ENCODE results near the gene ASPHD1. TPM values are rescaled to one million over a fixed set of nuclear protein-coding genes. Genes with fewer than 3 reads are reported as not detected.

Gene ASPHD1
- polyA plus RNA-seq, 1 of the 3 experiments (the other 2 are of a cell fraction): 35.1 TPM

DNA sequence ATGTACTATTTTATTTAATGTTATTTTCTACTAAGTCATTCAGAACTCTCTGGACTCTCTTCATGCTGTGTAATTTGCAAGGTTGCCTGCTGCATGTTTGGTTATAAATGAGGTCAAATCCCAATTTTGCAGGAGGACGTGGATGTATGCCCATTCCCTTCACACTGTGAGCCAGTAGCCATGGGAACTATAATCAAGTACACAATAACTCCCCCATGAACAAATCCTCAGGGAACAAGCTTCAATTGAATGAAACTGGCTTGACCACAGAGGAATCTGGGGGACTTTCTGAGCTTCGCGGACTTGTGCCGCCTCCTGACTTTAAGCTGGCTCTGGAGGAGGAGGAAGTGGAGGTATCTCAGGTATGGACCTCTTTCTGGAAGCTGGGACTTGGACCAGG, 40.4 kb downstream of the ASPHD1 start:
- H3K4me2 ChIP-seq: no peak overlapping the region
- ChIA-PET POLR2A (no interaction called here), CTCF (interaction anchor here (1.2 kb wide), 1 partner anchor 171 kb away, joined by 3 read pairs; no protein-coding TSS in a partner anchor)
- H3K9me2 ChIP-seq: no peaks in the 10 kb centered on the region
- DNase-seq: no peak
- H2AFZ ChIP-seq (ENCODE audit: low read depth): no peak overlapping the region
- H3K27me3 ChIP-seq (ENCODE audit: insufficient read depth): no peaks in the 10 kb centered on the region
- H3K9ac ChIP-seq: no peak overlapping the region
- no peak overlapping the region for H3K27ac ChIP-seq (ENCODE audit: low read depth in 2 of 2, low read length in 1 of 2)
- TF ChIP-seq MAX (IDR thresholded peaks at IDR 0.05; ENCODE audit: low read depth): no peak
- no peak for TF ChIP-seq YY1 (IDR thresholded peaks at IDR 0.05; ENCODE audit: low read depth)
- TF ChIP-seq, protein P1, sequence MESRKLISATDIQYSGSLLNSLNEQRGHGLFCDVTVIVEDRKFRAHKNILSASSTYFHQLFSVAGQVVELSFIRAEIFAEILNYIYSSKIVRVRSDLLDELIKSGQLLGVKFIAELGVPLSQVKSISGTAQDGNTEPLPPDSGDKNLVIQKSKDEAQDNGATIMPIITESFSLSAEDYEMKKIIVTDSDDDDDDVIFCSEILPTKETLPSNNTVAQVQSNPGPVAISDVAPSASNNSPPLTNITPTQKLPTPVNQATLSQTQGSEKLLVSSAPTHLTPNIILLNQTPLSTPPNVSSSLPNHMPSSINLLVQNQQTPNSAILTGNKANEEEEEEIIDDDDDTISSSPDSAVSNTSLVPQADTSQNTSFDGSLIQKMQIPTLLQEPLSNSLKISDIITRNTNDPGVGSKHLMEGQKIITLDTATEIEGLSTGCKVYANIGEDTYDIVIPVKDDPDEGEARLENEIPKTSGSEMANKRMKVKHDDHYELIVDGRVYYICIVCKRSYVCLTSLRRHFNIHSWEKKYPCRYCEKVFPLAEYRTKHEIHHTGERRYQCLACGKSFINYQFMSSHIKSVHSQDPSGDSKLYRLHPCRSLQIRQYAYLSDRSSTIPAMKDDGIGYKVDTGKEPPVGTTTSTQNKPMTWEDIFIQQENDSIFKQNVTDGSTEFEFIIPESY (IDR thresholded peaks at IDR 0.05; ENCODE audit: borderline replicate concordance, low read depth): no peak
- no peak for TF ChIP-seq TAF1 (IDR thresholded peaks at IDR 0.05; ENCODE audit: borderline replicate concordance, low read depth, low read length)
- H3K36me3 ChIP-seq (replicated peaks in 1 of 2; ENCODE audit: control insufficient read depth in 1 of 2, insufficient read depth in 2 of 2, low read length in 1 of 2): no peaks in the 10 kb centered on the region
- no peak overlapping the region for H3K4me3 ChIP-seq (ENCODE audit: low read depth in 2 of 2, low read length in 1 of 2)
- 86% methylated on average over 4 of the region's 4 CpGs for WGBS (ENCODE audit: low lambda C conversion rate)
- peaks cover 19% of the 10 kb centered on the region for H3F3A ChIP-seq (replicated peaks; ENCODE audit: insufficient read depth)
- no peaks in the 10 kb centered on the region for H3K9me3 ChIP-seq
- H4K20me1 ChIP-seq (ENCODE audit: insufficient read depth): no peaks in the 10 kb centered on the region
- peaks cover 2 to 10% of the 10 kb centered on the region in 2 experiments; a peak in 1 of 4 replicates for H3K4me1 ChIP-seq (ENCODE audit: control insufficient read depth in 1 of 2, insufficient read depth in 2 of 2, low read depth in 1 of 2, low read length in 1 of 2)
- no peaks in the 10 kb centered on the region for H3K79me2 ChIP-seq (ENCODE audit: insufficient read depth)

GRCh38 chr16:29943846-29944799, 43.8 kb downstream of the ASPHD1 start:
- H3K4me2 ChIP-seq: peak overlapping the region; percentile 56
- H3K27me3 ChIP-seq (ENCODE audit: insufficient read depth): no peaks in the 10 kb centered on the region
- peak overlapping the region; percentile 64 to 98; a peak in 3 of 4 replicates for H3K27ac ChIP-seq (ENCODE audit: low read depth in 2 of 2, low read length in 1 of 2)
- no peak for DNase-seq
- H3K36me3 ChIP-seq (replicated peaks in 1 of 2; ENCODE audit: control insufficient read depth in 1 of 2, insufficient read depth in 2 of 2, low read length in 1 of 2): no peaks in the 10 kb centered on the region
- WGBS (ENCODE audit: low lambda C conversion rate): 18% methylated on average over 11 of the region's 11 CpGs
- peak overlapping the region; percentile 71 for H2AFZ ChIP-seq (ENCODE audit: low read depth)
- H3K4me1 ChIP-seq (ENCODE audit: control insufficient read depth in 1 of 2, insufficient read depth in 2 of 2, low read depth in 1 of 2, low read length in 1 of 2): peaks cover 2 to 10% of the 10 kb centered on the region in 2 experiments; a peak in 1 of 4 replicates
- H4K20me1 ChIP-seq (ENCODE audit: insufficient read depth): no peaks in the 10 kb centered on the region
- peak overlapping the region; percentile 68 for H3K9ac ChIP-seq
- H3K79me2 ChIP-seq (ENCODE audit: insufficient read depth): no peaks in the 10 kb centered on the region
- peaks cover 23% of the 10 kb centered on the region for H3F3A ChIP-seq (replicated peaks; ENCODE audit: insufficient read depth)
- H3K4me3 ChIP-seq (ENCODE audit: low read depth in 2 of 2, low read length in 1 of 2): peak overlapping the region in 1 of 2 experiments; percentile 33; a peak in 2 of 4 replicates
- ChIA-PET POLR2A (interaction anchor here (1.6 kb wide), 1 partner anchor 18 kb away, joined by 8 read pairs; the partner anchor contains the start of gene KCTD13), CTCF (interaction anchor here (0.7 kb wide), 1 partner anchor 58 kb away, joined by 3 read pairs; no protein-coding TSS in a partner anchor)
- H3K9me2 ChIP-seq: no peaks in the 10 kb centered on the region
- no peaks in the 10 kb centered on the region for H3K9me3 ChIP-seq
- TF ChIP-seq CTCF (IDR thresholded peaks at IDR 0.05) (peak; percentile 69), SMC3 (IDR thresholded peaks at IDR 0.05; ENCODE audit: low read depth, low read length) (peak; percentile 11; the same call in 1 of the 2 replicates), NRF1 (IDR thresholded peaks at IDR 0.05; ENCODE audit: low read depth, low read length) (0 out of 2 replicates have a peak, but pooled peaks have one; percentile 24), NFIC (IDR thresholded peaks at IDR 0.05; ENCODE audit: borderline replicate concordance) (0 out of 2 replicates have a peak, but pooled peaks have one; percentile 1), MEF2A (IDR thresholded peaks at IDR 0.05; ENCODE audit: borderline replicate concordance, low read depth) (no peak), FOXM1 (IDR thresholded peaks at IDR 0.05; ENCODE audit: low read depth) (no peak), RXRA (IDR thresholded peaks at IDR 0.05; ENCODE audit: borderline replicate concordance, low read depth) (peak; percentile 42; the same call in 1 of the 2 replicates), YY1 (IDR thresholded peaks at IDR 0.05; ENCODE audit: low read depth) (no peak), JUND (IDR thresholded peaks at IDR 0.05) (peak; percentile 74; the same call in 1 of the 2 replicates), TEAD4 (IDR thresholded peaks at IDR 0.05; ENCODE audit: borderline replicate concordance, insufficient read depth) (peak; percentile 52; the same call in 1 of the 2 replicates), TAF1 (IDR thresholded peaks at IDR 0.05; ENCODE audit: borderline replicate concordance, low read depth, low read length) (peak; percentile 39), MAX (IDR thresholded peaks at IDR 0.05; ENCODE audit: low read depth) (peak; percentile 22; the same call in 1 of the 2 replicates), MXI1 (IDR thresholded peaks at IDR 0.05; ENCODE audit: low read depth, low read length) (no peak)
- TF ChIP-seq, protein P1 (IDR thresholded peaks at IDR 0.05; ENCODE audit: borderline replicate concordance, low read depth): no peak

Measured in SK-N-SH (cell line).